AG10803 (cell line): ENCODE data around the gene ATP4A.

ENCODE experiments used
- DNase-seq: peaks from one replicate; pipeline ENCODE4 v3.0.0; 2010; ENCODE audit warnings: low read depth
- H3K4me3 ChIP-seq: 2 replicates; pipeline ENCODE4 v1.5.1; 2011; ENCODE audit warnings: mild to moderate bottlenecking, low read length, control low read depth
- CTCF ChIP-seq: conservative IDR thresholded peaks from 2 replicates; pipeline ENCODE4 v1.5.1; 2011; ENCODE audit warnings: mild to moderate bottlenecking, low read length, control low read depth, inconsistent platforms

Gene ATP4A

GRCh38 chr19:35582760-35583159 is 19.3 kb upstream of the ATP4A start:
- H3K4me3 ChIP-seq: no peak overlapping the region
- DNase-seq: no peak
- no peak for TF ChIP-seq CTCF

- no peak for TF ChIP-seq CTCF
- no peak overlapping the region for H3K4me3 ChIP-seq
- DNase-seq: no peak
Measured at GRCh38 chr19:35578707-35579106, 15.2 kb upstream of the ATP4A start.

- TF ChIP-seq CTCF: no peak
- no peak for DNase-seq
- no peak overlapping the region for H3K4me3 ChIP-seq
Measured at GRCh38 chr19:35577918-35578317, 14.5 kb upstream of the ATP4A start.

GRCh38 chr19:35571406-35571965 is 8.0 kb upstream of the ATP4A start:
- H3K4me3 ChIP-seq: no peak overlapping the region
- TF ChIP-seq CTCF: no peak
- no peak for DNase-seq

- no peak overlapping the region for H3K4me3 ChIP-seq
- no peak for DNase-seq
- no peak for TF ChIP-seq CTCF
Measured at GRCh38 chr19:35569281-35569781, 5.9 kb upstream of the ATP4A start.

GRCh38 chr19:35566738-35567137 is 3.3 kb upstream of the ATP4A start:
- no peak for DNase-seq
- no peak overlapping the region for H3K4me3 ChIP-seq
- TF ChIP-seq CTCF: no peak

GRCh38 chr19:35565016-35565856 is 1.8 kb upstream of the ATP4A start:
- TF ChIP-seq CTCF: no peak
- no peak overlapping the region for H3K4me3 ChIP-seq
- no peak for DNase-seq
